GM03348 (cell line): ENCODE measurements around the gene MKI67.

ENCODE experiments used
- DNase-seq: peaks from one replicate; pipeline ENCODE4 v3.0.0; 2012; ENCODE audit warnings: low spot score

MKI67 gene

DNA sequence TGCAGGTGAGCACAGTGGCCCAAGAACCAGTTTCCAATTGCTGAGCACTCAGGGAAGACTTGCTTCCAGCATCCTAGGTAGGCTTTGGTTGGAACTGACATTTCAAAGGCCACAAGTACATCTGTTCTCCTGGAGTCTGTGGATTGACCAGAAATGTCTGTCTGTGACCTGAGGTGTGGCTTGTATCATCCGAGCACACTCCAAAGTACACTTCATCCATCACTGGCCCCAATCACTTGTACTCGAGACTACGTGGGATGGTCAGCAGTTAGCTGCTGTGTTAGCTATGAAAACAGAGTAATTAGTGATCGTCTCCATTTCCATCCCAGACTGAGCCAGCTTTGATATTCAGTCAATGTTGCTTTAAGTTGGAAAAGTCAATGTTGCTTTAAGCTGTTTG lies 45.0 kb downstream of the MKI67 start:
- DNase-seq, result no peak

DNA sequence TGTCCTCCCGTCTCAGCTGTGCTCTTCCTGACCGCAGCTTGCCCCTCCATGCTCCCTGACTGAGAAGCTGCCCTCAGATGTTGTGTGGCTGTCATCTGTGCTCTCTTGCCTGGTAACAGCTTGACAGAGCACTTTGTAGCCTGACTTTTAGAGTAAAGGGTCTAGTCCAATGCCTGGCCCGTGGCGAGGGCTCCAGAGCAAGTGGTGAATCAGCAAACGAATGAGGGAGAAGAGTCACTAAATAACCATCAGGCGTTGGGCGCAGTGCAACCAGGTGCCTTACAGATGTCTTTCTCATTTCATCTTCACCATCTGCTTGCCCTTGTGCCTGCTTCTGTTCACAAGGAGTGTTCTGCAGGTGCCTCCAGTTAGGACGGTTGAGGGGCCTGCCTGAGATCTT lies 45.6 kb downstream of the MKI67 start:
- no peak for DNase-seq

DNA sequence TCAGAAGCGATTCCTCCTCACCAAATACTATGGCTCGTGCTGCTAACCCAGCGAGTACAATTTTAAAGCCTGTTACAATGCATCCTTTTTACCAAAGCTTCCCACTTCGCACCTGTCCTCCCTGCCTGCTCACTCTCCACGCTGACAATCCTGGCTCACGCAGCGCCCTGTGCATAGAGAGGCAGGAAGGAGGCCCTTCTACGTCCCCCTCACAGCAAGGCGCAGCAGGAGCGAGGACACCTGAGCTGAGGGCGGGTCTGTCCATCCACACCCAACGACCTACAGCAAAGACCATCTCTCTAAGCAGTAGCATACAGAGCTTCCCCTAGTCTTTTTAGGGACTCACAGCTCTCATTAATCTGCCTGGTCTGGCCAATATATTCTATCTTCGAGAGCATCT lies 46.0 kb downstream of the MKI67 start:
- DNase-seq, result no peak

DNA sequence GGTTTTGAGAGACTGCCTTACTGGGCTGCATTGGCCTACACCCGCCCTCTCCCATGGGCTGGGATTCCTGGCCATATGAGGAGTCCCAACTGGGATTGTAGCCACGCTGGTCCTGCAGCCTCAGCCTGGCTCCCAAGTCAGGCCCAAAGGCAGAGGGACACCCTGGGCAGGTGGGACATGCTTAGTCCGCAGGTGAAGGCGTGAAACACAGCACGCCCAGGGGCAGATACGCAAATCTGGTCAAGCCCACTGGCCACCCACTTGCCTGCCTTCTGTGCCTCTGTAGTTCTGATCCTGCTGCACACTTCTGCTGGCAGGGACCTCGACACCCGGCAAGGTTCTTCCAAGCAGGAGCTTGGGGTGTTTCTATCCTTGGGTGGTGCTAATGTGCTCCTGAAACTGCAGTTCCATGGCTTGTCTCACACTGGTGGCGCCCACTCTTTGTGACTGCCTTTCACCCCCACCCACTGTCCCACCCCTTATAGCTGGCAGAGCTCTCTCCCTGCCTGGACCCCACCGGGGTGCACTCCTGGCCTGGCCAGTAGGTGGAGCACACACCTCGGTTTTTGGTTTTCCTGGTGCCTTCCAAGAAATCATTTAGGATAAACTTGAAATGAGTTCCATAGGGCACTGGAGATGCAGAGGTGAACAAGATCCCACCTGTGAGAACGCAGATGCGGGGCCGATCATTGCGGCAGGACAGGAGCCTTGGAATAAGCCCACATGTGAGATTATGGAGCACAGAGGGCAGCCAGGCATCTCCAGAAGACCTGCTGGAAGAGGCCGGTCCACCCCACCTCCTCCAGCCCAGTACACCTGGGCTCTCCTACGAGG lies 47.9 kb downstream of the MKI67 start:
- DNase-seq, result peak; percentile 87

DNA sequence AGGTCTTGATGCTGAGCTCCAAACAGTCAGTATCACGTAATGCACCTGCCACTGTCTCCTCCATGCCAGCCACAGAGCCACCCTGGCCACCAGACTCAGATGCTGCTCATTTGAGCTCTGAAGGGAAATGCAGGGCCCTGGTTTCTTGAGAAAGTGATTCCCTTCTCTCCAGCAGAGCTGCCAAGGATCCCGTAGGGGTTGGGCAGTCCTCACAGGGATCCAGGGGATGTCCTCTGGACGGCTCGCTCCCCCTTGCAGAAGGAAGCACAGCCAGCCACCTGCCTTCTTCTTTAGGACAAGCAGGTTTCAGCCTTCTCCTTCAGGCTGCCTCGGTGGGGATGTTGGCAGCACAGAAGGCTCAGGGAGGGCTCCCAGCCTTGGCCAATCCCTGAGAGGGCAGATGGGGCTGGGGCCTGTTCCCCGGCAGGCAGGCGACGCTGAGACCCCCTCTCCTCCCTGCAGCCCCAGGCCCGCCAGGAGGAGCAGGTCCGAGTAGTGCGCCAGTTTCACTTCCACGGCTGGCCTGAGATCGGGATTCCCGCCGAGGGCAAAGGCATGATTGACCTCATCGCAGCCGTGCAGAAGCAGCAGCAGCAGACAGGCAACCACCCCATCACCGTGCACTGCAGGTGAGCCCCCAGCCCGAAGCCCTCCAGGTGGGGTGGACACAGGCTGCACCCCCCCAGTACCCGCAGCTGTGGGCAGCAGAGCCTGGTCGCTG lies 48.9 kb downstream of the MKI67 start:
- DNase-seq, result no peak

DNA sequence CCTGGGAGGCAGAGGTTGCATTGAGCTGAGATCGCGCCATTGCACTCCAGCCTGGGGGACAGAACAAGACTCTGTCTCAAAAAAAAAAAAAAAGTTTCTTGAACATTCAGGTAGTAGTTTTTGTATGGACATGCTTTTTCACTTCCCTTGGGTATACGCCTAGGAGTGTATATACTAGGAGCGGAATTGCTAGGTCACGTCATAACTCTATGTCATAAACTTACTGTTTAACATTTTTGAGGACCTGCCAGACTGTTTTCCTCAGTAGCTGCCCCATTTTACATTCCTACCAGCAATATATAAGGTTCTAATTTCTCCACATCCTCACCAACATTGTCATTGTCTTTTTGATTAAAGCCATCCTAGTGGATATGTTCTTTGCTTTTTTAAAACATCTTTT lies 51.6 kb downstream of the MKI67 start:
- DNase-seq, result no peak

DNA sequence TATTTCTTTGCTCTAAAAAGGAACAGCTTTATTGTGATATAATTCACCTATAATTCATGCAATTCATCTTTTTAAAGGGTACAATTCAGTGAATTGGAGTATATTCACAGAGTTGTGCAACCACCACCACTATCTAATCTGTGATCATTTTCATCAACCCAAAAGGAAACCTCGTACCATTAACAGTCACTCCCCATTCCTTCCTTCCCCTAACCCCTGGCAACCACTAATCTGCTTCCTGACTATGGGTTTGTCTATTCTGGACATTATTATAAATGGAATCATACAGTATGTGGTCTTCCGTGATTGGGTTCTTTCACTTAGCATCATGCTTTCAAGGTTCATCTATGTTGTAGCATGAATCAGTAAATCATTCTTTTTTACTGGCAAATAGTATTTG lies 52.3 kb downstream of the MKI67 start:
- DNase-seq, result no peak

DNA sequence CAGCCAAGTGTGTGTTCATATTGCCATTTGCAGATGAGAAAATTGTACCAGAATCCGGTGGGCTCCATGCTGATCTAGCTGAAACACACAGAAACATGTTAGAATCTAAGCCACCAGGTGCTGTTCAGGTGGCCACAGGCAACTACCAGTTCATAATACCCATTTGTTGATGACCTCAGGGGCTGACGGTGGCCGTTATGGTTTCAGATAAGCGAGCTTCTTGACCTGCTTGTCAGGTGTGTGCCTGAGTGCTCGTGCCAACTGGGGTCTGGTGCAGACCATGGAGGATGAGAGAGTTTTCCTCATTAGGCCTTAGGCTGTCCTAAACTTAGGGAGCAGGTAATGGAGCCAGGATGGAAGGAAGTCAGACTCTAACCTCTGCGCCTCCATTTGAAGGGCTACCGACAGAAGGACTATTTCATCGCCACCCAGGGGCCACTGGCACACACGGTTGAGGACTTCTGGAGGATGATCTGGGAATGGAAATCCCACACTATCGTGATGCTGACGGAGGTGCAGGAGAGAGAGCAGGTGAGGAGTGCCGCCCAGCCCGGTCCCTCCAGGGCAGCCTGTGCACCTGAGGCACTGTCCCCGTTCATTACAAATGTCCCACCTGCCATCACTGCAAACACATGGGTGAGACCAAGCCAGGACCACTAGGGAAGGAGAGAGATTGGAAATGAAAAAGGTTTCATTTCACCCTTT lies 53.1 kb downstream of the MKI67 start:
- no peak for DNase-seq

DNA sequence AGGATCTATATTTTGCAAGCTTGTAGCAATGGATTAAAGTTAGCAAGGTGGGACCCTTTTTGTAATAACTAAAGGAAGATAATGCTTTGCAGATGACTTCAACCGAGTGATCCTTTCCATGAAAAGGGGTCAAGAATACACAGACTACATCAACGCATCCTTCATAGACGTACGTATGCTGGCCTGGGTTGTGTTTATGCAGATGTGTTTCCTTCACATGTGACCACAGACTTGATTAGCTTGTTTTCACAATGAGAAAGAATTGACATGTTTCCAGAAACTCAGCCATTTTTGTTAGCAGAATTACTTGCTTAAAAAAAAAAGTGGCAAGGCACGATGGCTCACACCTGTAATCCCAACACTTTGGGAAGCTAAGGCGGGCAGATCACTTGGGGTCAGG lies 54.2 kb downstream of the MKI67 start:
- DNase-seq, result no peak

DNA sequence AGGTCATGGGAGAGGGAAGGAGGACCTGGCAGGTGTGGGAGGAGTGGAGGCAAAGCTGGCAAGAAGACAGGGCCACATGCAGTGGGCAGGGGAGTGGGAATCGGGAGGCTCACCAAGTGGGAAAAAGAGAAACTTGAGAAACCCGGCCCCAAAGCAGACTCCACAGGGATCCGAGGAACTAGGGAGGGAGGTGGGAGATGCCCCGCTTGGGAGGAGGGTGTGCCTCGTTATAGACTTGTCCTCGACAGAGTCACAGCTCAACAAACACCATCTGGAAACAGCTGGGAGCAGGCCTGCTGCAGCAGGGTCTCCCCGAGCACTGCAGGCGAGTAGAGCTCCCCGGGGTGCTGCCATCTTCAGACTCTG lies 54.8 kb downstream of the MKI67 start:
- DNase-seq, result no peak

DNA sequence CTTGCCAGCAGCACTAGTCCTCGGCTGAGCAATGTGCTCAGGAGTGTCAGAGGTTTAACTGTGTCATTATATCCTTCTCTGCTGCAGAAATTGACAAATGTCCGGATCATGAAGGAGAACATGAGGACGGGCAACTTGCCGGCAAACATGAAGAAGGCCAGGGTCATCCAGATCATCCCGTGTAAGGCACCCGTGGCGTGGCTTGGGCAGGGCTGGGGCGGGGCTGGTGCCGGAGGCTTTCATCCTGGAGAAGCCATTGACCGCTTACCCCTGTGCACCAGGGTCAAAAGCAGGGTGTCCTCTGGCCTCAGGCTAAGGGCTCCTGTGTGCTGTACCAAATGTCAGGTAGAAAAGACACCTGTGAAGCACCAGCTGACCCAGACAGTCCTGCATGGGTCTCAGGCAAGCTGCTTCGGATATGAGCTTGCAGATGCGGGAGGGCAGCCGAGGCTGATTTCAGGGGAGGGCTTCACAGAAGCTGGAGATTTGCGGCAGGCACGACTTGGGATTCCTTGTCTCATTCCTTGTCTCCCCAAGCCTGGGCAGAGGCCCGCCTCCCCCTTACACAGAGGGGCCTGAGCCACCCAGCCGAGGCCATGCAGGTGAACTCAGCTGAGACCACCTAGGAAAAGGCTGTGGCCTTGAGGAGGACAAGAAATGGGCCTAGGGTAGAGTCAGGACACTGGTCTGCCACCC lies 55.4 kb downstream of the MKI67 start:
- no peak for DNase-seq

DNA sequence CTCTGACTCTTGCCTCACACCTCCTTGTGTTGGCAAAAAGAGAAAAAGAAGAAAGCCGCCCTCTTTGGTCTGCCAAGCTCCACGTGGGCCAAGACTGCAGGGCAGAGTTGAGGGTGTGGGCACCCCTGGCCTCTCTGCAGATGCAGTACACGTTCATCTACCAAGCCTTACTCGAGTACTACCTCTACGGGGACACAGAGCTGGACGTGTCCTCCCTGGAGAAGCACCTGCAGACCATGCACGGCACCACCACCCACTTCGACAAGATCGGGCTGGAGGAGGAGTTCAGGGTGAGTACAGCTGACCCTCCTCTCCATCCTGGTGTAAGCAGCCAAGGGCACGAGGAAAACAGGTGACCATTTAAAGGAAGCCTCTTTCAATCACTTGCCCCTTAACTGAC lies 56.1 kb downstream of the MKI67 start:
- DNase-seq, result no peak

DNA sequence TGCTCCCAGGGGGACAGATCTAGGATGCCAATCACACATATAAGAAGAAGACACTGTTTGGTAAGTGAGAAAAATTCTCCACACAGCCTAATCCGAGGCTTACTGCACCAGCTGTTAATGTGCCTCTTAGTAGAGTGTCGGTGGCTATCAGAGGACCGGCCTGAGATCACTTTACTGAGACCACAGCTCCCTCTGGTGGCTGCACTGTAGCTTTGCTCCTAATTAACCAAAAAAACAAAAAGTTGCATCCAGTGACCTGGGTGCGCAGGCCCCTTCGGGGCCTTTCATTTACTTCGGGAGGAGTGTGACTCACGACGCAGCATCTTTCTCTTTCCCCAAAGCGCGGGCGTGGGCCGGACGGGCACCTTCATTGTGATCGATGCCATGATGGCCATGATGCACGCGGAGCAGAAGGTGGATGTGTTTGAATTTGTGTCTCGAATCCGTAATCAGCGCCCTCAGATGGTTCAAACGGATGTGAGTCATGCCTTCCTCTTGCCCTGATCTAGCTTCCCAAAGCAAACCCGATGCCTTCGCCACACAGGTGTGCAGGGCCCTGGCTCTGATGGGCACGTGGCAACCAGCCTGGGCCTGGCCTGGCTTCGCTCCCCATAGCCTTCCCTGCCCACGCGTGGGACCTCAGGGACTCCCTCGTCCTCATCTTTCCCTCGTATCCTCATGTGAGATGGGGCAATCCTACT lies 56.7 kb downstream of the MKI67 start:
- peak; percentile 87 for DNase-seq

DNA sequence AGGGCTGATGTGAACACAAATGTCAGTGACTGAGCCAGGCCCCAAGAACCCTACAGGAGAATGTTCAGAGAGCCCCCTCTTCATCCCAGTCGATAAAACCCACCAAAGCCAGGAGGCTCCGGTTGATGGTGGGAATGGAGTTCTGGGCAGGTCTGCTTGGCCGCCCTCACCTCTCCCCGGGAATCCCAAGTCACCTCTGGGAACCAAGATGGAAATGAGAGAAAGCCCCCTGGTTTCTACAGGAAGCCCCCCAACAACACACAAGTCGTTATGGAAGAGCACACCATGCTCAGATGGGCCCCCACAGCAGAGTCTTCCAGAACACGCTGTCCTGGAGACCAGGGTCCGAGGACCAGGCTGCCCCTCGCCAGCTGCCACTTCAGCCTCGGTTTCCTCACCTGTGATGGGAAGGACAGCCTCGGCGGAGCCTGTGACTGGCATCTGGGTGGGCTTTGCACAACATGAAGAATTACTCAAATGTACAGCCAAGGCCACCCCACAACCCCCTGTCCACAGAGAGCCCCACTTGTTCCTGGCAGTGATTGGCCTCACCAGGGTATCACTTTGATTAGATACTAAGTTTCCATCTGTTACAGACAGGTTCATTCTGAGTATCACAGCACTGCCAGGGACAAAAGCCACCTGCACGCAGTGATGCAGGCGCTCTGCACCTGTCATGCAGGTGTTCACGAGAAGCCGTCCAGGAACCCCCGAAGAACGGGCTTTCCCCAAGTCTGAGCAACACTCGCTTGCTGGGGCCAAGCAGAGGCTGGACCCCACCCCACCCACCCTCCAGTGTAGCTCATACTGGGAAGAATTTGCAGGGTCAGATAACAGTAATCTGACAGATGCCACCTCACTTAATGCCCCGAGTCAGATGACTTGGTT lies 57.6 kb downstream of the MKI67 start:
- DNase-seq, result no peak

DNA sequence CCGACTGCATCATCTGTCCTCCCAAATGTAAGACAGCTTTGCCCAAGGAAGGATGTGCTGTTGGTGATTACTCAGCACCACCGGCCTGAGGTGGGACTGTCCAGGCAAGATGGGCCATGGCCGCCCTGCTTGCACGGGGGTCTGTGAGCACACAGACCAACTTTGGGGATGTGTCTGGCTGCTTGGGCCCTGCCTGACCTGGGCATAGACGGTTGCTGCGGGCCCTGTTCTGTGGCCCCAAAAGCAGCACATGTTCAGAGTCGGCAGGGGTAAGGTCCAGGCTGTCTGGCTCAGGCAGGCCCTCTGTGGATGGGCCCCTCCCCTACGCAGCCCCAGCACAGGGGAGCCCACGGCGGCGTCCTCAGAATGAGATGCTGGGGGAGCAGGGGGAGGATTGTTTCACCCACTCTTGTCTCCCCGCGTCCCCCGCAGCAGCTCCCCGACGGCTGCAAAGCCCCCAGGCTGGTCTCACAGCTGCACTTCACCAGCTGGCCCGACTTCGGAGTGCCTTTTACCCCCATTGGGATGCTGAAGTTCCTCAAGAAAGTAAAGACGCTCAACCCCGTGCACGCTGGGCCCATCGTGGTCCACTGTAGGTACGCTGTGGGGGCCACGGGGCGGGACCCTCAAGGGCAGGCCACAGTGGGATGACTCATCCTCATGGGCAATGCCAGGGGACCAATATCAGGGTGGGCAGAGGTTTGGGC lies 58.4 kb downstream of the MKI67 start:
- DNase-seq, result no peak

DNA sequence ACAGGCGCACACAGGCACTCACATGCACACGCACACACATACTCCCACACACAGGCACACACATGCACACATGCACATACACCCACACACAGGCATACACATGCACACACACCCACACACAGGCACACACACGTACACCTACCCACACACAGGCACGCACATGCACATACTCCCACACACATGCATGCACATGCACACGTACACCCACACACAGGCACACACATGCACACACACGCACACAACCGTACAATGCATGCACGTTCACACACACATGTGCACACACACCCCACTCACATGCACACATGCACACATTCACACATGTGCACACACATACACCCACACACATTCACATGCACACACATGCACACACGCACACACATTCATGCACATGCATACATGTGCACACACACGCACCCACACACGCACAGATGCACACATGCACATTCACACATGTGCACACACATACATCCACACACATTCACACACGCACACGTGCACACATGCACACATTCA lies 59.3 kb downstream of the MKI67 start:
- no peak for DNase-seq

DNA sequence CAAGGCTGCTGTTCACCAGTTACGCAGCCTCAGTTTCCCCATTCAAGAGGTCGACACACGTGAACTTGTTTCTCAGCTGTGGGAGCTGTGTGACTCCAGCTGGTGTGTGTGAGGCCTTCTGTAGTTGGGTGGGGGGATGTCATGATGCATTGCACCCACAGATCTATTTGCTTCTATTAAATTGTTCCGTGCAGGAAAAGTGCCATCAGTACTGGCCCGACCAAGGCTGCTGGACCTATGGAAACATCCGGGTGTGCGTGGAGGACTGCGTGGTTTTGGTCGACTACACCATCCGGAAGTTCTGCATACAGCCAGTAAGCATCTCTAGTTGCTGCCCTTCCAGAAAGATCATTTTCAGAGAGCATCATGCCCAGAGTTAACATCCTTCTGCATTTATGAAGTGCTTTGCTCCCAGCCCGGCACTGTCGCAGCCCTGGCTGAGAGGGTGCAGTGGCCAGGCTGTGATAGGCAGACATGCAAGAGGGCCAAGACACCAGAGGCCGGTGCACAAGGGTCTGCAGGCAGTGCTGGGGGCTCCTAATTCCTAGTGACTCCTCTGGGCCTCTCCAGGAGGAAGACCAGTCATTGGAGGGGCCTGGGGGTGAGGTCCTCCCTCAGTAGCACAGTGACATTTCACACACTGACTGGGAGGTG lies 60.2 kb downstream of the MKI67 start:
- DNase-seq, result no peak

DNA sequence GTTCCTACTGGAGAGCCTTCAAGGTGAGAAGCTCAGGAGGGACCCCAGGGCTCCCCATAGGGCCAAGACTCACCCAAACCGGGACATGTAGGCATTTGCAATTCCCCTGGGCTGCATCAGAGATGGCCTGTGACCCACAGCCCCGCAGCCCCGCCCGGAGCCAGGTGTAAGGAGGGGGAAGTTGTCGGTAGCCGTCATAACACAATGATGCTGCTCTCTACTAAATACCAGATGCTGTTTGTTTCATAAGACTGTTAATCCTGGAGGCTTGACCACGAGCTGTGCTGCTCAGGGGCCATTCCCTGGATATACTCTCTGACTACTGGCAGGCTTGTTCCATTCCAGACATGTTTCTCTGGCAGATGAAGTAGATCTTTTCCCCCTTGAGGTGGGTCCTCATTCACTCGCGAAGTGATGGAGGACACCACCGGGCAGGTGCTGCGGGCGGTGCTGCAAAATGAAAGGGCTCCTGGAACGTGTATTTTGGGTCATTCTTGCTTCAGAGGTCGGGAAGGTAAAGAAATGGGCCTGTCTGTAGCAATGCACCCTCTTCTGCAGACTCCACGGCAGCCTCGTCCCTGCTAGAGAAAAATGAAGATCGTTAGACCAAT lies 61.1 kb downstream of the MKI67 start:
- DNase-seq, result peak; percentile 41
